GM18511 (cell line): ENCODE data around the gene AATF.

Experiments used
- ATAC-seq: cut with Tn5 transposase; IDR thresholded peaks from one replicate; pipeline ENCODE4 v1.9.1; 2021; ENCODE audit warnings: mild to moderate bottlenecking, moderate library complexity; ENCODE audit not compliant: unreplicated experiment

AATF gene

DNA sequence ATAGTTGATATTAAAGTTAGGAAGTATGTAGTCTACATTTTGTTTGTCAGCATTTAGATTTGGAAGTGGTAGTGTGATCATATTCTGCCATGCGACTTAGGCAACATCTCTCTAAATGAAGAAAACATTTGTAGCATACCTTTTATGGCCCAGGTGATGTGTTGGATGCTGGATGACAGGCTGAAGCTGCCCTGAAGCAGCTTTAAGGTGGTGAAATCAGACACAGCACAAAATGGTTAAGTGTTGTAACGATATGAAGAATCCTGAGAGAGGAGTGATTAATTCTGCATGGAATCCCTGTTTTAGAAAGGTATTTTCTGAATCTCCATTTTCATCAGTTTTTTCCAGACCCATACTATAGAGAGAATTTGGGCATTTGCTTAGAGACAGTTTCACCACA, 28.3 kb downstream of the AATF start:
- ATAC-seq, result no peak

DNA sequence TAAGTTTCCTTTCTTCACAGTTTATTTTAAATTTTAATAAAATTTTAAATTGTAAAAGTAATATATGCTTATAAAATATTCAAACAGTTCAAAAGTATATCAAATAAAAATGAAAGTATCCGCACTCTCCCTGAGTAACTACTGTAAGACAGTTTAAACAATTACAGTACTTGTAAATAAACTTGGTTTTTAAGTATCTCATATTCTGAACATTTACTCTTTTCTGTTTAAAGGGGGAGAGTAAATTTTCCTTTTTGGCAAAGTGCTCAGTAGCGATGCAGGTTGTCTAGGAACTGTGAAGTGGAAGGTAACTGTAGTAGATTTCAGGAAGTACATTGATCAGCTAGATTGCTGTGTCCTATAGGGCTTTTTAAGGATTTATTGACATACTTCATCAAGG, 28.8 kb downstream of the AATF start:
- no peak for ATAC-seq

DNA sequence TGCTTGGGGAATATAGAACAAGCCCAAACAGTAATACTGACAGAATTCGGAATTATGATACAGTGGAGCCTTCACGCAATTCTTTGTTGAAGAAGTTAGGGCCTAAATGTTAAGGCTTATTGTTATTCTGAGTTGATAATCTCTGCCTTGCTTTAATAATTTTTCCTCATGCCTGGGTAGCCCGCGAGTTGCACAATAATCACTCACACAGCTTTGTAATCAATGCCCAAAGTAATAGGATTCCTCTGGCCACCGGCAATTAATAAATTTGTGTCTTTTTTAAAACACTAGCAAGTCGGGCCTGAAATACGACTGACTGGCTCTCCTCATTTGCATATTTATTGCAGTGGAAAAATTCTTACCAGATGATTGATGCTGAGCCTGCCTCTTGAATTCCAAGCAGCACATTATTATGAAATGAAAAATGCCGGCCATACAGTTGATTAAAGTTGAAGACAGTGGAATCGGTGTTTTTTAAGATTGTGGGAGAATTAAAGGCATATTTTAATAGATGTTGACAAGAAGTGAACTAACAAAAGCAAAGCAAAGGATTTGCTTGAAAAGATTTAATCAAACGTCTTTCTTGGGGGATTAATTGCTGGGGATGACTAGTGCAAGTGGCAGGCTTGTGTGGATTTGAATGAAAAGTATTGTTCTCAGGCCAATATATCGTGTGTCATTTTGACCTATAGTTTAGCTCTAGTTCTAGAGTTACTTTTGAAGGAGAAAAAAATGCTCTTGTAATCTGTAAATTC, 30.2 kb downstream of the AATF start:
- no peak for ATAC-seq

DNA sequence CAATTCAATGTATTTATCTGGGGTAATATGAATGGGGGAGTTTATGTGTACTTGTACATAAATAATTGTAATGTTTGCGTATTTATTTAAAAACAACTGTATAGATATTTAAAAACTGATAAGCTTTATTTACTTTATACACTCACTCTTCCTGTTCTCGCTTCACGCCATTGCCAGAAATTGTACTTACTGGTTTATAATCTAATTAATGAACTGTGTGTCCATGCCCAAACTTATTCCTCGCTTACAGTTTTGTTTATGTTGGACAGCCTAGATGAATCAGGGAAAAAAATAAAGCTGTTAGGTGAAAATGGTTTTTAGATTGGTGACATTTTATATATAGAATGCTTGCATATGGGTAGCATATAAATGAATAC, 30.8 kb downstream of the AATF start:
- ATAC-seq, result no peak

DNA sequence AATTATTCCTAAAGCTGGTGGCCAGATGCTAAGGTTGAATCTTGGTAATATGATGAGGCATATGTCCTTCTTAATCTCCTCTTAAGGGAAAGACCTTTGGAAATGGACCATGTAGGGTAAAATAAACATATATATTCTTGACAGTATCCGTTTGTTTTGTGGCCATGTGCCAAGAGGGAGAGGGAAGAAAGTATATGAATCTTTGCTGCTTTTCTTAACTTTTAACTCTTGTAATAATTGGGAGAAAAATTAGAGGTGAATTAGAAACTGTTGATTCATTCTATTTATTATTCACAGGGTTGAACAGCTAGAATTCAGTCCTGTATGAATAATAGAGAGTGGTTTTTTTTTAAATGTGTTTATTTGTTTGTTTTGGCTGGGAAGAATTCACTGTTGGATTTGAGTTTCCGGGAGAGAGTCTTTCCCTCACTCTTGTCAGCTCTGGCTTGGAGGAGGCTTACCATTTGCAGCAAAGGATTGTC, 31.6 kb downstream of the AATF start:
- ATAC-seq, result no peak

DNA sequence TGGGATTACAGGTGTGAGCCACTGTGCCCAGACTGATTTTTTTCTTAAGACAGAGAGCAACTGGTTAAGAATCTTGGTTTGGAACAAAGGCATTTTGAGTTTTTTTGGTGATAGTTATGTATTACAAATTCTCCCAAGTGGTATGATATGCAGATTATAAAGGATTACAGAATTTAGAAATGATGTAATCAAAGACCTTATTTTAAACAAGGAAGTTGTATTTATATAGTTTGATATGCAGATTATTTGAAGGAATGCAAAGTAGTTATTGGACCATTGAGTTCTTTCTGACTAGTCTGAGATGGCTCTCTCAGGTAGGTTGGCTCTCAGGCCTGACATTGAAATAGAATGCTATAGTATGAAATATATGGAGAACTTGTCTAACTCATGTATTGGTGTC, 34.9 kb downstream of the AATF start:
- ATAC-seq, result no peak

DNA sequence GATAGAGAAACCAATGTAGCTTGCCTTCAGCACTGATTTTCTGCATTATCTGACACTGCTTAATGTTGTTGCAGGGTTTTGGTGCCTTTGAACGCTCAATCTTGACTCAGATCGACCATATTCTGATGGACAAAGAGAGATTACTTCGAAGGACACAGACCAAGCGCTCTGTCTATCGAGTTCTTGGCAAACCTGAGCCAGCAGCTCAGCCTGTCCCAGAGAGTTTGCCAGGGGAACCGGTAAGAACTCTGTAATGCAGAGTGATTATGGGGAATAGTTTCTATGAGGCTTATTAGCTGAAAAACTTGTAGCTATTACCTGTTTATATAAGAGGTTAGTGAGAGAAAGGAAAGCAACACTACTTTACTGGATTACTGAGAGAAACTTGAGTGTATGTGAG, 40.4 kb downstream of the AATF start:
- no peak for ATAC-seq

DNA sequence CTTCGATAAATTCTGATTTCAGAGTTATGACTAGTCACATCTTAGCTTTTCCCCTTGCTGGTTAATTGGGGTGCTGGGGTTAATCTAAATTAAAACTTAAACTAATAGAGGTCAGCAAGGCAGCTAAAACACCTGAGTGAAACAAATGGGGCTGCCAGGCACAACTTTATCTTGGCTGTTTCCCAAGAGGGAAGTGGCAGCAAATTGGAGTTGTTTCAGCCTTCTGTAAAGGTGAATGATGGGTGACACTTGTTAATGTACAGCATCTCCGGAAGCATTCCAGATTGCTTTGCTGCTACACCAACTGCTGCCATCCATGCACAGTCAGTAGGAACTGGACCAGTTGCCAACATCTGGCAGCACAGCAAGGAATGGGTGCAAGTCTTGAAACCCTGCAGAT, 43.9 kb downstream of the AATF start:
- ATAC-seq, result no peak

DNA sequence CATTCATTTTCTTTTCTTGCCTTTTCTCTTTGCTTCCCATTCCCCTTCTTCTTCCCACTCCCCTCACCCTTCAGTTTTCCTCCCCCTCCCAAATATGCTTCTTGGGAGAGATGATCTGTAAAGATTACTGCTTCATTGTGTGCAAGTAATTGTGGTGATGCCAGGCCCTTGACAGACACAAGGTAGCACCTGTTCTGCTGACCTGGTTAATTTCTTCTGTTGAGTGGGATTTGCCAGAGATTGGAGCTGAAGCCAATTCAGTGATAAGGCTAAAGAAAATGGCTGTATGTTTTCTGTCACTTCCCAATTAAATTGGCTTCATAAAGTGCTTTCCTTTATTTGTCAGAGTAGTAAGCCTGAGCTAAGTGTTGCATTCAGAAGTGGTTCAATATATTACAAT, 44.5 kb downstream of the AATF start:
- ATAC-seq, result no peak

DNA sequence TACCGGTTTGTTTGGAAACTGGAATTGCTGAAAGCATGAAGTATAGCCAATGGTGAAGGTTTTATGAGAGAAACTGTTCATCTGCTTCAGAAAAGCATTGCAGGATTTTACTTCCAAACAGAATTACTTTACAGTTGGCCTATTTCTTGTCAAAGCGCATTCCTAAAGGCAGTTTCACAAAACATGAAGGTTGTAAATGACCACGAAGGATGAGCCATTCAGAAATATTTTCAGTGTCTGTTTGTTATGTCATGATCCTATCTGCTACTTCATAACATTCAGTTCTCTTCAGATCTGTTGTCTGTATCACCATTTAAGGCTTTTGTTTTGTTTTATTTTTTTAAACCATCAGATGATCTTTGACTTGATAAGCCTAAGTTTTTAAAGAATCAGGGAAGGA, 45.7 kb downstream of the AATF start:
- no peak for ATAC-seq

DNA sequence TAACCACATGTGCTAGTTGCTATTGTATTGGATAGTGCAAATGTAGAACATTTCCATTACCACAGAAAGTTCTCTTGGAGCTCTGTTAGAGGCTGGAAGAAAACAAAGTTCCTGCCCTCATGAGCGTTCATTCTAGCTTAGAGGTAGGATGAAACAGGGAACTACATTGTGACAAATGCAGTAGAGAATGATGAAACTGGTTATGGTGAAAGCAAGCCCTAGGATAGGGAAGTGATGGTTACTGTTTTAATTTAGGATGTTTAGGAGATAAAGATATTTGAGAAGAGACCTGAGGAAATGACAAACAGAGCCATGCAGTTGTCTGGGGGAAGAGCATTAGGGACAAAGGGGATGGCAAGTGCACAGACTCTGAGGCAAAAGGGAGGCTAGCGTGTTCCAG, 50.7 kb downstream of the AATF start:
- no peak for ATAC-seq

DNA sequence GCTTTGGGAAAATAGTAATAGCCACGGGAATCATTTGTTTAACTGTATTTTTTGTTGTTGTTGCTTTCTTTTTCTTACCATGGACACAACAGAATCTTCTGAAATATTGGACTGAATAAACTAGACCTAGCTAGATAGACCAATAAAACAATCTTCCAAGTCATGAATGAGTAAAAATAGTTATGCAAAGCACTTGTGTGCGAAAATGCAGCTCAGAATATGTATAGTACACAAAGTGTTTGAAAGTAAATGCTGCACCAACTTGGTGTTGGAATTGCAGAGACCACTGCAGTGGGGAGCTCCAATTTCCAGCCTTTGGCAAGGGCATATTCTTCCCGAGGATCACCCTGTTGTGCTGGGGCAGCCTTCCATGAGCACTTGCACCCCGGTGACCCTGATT, 68.0 kb downstream of the AATF start:
- no peak for ATAC-seq

DNA sequence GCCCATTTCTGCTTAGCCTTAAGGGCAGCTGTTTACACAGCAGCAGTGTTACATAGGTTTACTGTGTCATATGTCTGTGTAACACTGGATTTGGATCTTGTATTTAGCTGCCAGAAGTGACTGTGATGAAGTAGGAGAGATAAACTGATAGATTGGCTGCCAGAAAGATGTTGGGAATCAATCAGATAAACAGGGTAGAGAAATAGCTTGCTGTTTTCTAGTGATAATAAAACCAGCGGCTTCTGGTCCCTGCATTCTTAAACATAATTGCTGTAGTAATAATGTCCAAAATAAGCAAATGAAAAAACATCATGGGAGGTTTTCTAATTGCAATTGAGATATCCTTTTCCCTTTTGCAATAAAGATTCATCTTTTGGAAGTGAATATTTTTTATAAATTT, 68.7 kb downstream of the AATF start:
- ATAC-seq, result no peak

DNA sequence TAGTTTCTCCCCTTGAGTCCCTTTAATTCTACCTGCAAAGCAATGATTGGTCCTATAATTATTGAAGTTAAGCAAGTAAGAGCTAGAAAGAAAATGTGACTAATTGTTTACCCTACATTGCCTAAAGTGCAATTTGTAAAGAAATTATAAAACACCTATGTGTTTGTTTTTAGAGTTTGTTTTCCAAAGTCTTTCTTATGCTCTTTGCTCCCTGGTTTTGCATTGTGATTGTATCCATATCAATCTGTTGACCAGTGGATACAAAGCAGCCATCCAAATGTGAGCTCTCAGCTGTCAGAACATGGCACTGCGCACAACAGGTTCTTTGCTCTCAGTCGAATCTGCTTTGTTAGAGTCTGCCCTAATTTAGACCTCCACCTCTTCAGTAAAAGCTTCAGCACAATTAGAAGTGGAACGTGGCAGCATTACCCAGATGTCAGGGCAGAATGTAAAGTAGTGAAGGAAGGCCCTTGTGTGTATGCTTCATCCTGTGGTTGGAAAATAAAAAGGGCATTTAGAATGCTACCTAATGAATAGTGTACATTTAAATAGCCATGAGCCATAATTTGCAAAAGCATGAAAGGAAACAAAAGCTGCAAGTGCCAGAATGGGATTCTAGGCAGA, 70.5 kb downstream of the AATF start:
- ATAC-seq, result no peak

DNA sequence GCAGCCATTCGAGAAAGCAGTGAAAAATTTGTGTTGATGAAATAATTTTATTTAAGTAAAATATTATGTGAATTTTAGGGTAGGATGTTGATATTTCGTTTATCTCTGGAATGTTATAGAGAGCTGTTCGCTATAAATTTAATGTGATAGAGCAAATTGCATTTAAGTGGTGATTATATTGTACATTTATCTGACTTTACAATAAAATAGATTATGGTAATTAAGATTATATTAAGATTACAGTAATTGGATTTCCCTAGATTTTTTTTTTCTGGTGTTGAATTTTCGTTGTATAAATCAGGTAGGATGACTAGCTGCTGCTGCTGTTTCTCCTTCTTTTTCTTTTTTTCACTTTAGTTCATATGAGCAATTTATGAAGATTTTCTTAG, 71.0 kb downstream of the AATF start:
- no peak for ATAC-seq

DNA sequence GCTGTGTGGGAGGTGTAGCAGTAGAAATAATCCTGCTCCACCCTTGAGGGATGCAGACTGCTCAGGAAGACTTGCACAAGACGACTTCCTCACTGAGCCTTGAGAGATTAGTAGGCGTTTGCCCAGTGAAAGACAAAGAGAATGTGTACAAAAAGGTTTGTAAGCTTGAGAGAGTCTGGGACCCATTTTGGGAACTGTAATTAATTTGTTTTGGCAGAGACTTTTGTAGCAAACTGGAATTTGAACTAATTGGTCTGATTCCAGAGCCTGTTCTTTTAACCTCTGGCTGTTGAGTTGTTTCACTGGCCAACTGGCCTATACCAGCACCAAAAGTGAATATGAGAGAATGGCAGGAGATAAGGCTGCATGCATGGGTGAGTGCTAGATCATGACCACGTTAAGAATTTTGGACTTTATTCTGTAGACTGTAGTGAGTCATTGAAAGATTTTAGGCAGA, 75.5 kb downstream of the AATF start:
- ATAC-seq, result no peak

DNA sequence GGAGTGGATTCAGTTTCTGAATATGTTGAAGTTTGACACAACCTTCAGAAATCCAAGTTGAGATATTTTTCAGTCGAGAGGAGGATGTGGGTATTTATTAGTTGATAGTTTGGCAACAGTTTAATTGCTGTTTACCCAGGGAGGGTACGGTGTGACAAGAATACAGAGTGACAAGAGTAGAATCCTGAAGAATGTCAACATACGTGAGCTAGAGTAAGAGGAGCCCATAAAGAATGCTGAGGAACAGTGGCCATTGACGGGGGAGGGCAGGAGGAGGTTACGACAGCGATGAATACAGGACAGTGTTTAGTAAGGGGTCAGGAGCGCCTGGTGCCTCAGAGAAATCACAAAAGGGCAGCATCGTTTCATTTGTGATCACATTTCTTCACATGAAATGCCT, 76.5 kb downstream of the AATF start:
- ATAC-seq, result no peak

DNA sequence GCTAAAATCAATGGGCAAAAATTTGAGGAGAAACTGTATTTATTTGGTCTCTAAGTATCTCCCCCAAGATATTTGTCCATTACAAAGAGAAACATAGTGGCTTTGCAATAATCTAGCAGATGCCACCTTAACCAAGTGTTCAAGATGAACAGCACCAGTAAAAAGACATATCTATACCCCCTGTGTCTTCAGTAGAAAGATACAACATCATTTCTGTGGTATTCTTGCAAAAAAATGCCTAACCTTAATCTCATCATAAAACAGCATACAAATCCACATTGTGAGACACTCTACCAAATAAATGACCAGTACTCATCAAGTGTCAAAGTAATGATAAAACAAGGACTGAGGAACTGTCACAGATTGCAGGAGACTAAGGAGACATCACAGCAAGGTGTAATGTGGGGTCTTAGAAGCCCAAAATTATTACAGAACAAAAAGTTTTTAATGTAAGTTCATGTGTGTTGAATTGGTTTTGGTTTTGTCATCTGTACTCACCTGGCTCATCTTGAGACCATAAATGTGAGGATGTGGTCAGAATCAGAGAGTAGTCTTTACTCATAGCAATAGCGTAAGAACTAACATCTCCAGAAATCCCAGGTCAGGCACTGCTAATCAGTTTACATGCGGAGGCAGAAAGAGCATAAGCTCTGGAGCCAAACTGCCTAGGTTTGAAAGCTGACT, 77.2 kb downstream of the AATF start:
- no peak for ATAC-seq

DNA sequence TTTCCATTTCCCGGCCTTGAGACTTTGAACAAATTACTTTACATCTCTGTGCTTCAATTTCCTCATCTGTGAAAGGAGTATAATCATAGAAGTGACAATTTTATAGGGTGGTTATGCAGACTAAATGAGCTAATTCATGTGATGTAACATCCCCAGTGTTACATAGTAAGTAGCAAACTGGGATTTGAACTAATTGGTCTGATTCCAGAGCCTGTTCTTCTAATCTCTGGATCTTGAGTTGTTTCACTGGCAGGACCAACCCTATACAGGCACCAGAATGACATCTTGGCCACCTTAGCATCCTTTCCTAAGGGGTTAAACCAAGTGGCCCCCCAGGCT, 77.7 kb downstream of the AATF start:
- no peak for ATAC-seq

DNA sequence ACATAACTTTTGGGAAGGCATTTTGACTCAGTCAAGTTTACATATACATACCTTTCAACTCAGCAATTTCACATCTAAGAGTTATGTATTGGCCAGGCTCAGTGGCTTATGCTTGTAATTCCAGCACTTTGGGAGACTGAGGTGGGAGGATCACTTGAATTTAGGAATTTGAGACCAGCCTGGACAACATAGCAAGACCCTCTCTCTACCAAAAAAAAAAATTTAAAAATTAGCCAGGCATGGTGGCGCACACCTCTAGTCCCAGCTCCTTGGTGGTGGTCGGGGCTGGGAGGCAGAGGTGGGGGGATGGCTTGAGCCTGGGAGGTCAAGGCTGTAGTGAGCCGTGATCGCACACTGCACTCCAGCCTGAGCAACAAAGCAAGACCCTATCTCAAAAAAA, 79.3 kb downstream of the AATF start:
- ATAC-seq, result no peak

DNA sequence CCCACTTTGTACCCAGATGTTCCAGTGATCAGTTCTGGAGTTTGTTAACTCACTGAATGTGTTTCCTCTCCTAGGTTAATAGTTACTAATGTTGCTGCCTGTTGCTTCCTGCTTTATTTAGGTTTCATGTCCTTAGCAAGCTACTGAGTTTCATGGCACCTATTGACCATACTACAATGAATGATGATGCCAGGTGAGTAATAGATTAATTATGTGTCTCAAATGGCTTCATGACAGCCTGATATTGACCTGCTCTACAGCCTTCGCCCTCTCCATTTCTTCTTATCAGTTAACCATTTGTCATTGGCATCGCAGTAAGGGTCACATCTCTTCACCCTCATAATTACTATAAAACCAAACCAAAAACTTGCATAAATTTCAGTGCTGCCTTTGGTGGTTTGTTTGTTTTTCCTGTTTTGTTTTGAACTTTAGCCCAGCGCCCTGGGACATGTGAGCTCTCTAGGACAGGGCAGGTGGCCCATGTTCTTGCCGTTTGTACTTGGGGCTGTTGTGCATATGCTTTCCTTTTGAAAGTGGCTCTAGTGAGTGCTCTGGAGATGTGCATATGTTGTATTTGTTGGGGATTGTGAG, 82.8 kb downstream of the AATF start:
- ATAC-seq, result no peak

DNA sequence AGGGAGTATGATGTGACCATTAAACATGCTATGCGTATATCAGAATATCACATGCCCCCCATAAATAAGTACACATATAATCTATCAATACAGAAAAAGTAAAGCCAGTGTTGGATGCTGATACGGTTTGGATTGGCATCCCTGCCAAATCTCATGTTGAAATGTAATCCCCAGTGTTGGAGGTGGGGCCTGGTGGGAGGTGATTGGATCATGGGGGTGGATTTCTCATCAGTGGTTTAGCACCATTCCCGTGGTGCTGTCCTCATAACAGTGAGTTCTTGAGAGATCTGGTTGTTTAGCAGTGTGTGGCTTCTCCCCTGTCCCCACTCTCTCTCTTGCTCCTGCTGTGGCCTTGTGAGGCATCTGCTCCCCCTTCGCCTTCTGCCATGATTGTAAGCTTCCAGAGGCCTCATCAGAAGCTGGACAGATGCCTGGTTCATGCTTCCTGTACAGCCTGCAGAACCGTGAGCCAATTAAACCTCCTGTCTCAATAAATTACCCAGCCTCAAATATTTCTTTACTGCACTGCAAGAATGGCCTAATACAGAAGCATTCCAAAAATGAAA, 88.9 kb downstream of the AATF start:
- ATAC-seq, result no peak
